HepG2 (cell line): ENCODE measurements around the gene ZNF77. TPM values are rescaled to one million over a fixed set of nuclear protein-coding genes. Genes with fewer than 3 reads are reported as not detected.

Source experiments
- BORCS8-MEF2B ChIP-seq: sonication (generic); formaldehyde crosslinking; IDR thresholded peaks from 2 replicates; pipeline ENCODE4 v1.8.0; 2022; ENCODE audit warnings: mild to moderate bottlenecking, missing genetic modification reagents
- CCAR2 ChIP-seq: fragments of 200-400 bp; formaldehyde crosslinking; optimal IDR thresholded peaks from 2 replicates; pipeline ENCODE3; 2018; ENCODE audit warnings: low read depth, mild to moderate bottlenecking, low read length, moderate library complexity
- NBN ChIP-seq: fragments of 450-650 bp; conservative IDR thresholded peaks from 2 replicates; pipeline ENCODE4 v1.6.1; 2017
- NR2F2 ChIP-seq: IDR thresholded peaks from 2 replicates; pipeline ENCODE4 v1.6.1; 2012; ENCODE audit warnings: low read depth, inconsistent platforms, borderline replicate concordance
- PHF8 ChIP-seq: sonication (generic); formaldehyde crosslinking; IDR thresholded peaks from 2 replicates; pipeline ENCODE4 v1.5.0; 2020; ENCODE audit warnings: missing genetic modification reagents
- SOX13 ChIP-seq, 3 experiments: fragments of 450-650 bp in 1 of 3; sonication (generic) in 1 of 3; formaldehyde crosslinking in 1 of 3; IDR thresholded peaks in 2 of 3; conservative IDR thresholded peaks in 1 of 3; 2 replicates each; pipeline versions ENCODE4 v1.5.0 to v1.6.1; 2016 to 2020; ENCODE audit warnings: antibody characterized with exemption in 1 of 3, mild to moderate bottlenecking in 1 of 3, missing compliant biosample characterization in 1 of 3, missing genetic modification reagents in 1 of 3, moderate library complexity in 1 of 3
- TARDBP ChIP-seq: sonication (generic); formaldehyde crosslinking; IDR thresholded peaks from 2 replicates; pipeline ENCODE4 v1.8.0; 2022; ENCODE audit warnings: mild to moderate bottlenecking, missing genetic modification reagents
- ZFAT ChIP-seq: sonication (generic); formaldehyde crosslinking; conservative IDR thresholded peaks from 2 replicates; pipeline ENCODE4 v1.8.1; 2023; ENCODE audit warnings: missing genetic modification reagents, inconsistent platforms
- ZKSCAN8 ChIP-seq: IDR thresholded peaks from 2 replicates; pipeline ENCODE4 v1.6.1; 2016; ENCODE audit warnings: borderline replicate concordance, missing genetic modification reagents, missing compliant biosample characterization
- ZNF296 ChIP-seq: sonication (generic); formaldehyde crosslinking; conservative IDR thresholded peaks from 2 replicates; pipeline ENCODE4 v1.5.0; 2020; ENCODE audit warnings: mild to moderate bottlenecking, missing genetic modification reagents
- ZNF577 ChIP-seq: sonication (generic); formaldehyde crosslinking; IDR thresholded peaks from 2 replicates; pipeline ENCODE4 v1.4.0; 2020; ENCODE audit warnings: mild to moderate bottlenecking, low read depth, missing genetic modification reagents, borderline replicate concordance
- ZNF615 ChIP-seq: sonication (generic); formaldehyde crosslinking; IDR thresholded peaks from 2 replicates; pipeline ENCODE4 v1.5.0; 2020; ENCODE audit warnings: mild to moderate bottlenecking, missing genetic modification reagents, borderline replicate concordance
- ZNF644 ChIP-seq: IDR thresholded peaks from 2 replicates; pipeline ENCODE4 v1.6.1; 2016; ENCODE audit warnings: low read depth
- ZNF652 ChIP-seq: IDR thresholded peaks from 2 replicates; pipeline ENCODE4 v1.6.1; 2016; ENCODE audit warnings: low read depth, borderline replicate concordance
- ZNF724P ChIP-seq: sonication (generic); formaldehyde crosslinking; IDR thresholded peaks from 2 replicates; pipeline ENCODE4 v1.8.0; 2022; ENCODE audit warnings: missing genetic modification reagents, borderline replicate concordance
- ZNF790 ChIP-seq: sonication (generic); formaldehyde crosslinking; IDR thresholded peaks from 2 replicates; pipeline ENCODE4 v1.8.0; 2022; ENCODE audit warnings: missing genetic modification reagents, mild to moderate bottlenecking, borderline replicate concordance
- polyA plus RNA-seq, 8 experiments: library from polyadenylated mRNA; depleted of rRNA in 3 of 8; stranded (reverse) in 7 of 8; unstranded in 1 of 8; fragments of >200 nt; fragmentation: Illumina TruSeq in 4 of 8; extraction: Trizol in 4 of 8; gene quantifications; 2 replicates each; pipeline versions ENCODE4 v1.2.1 to v1.2.3, GENCODE V29; 2011 to 2016; ENCODE audit warnings: low read depth in 4 of 8, missing spikeins in 1 of 8, mixed read lengths in 1 of 8; ENCODE audit not compliant: insufficient read depth in 1 of 8
- total RNA-seq, 5 experiments: library from RNA; depleted of rRNA; stranded (reverse); fragments of >200 nt; fragmentation: Illumina TruSeq; extraction: Trizol; gene quantifications; 2 replicates each; pipeline ENCODE4 v1.2.3, GENCODE V29; 2016; ENCODE audit warnings: low read depth in 1 of 5
- TF ChIP-seq, protein P1 (sequence below), 2 experiments: IDR thresholded peaks; 2 replicates each; pipeline ENCODE4 v1.6.1; 2011 to 2012; ENCODE audit warnings: low read length in 2 of 2, borderline replicate concordance in 1 of 2, low read depth in 1 of 2, mild to moderate bottlenecking in 1 of 2, moderate library complexity in 1 of 2
- TF ChIP-seq, protein P2 (sequence below): sonication (generic); formaldehyde crosslinking; IDR thresholded peaks from 2 replicates; pipeline ENCODE4 v1.4.0; 2020; ENCODE audit warnings: missing genetic modification reagents
- TF ChIP-seq, protein P3 (sequence below): sonication (generic); formaldehyde crosslinking; IDR thresholded peaks from 2 replicates; pipeline ENCODE4 v1.4.0; 2020; ENCODE audit warnings: low read depth, mild to moderate bottlenecking, missing genetic modification reagents
- TF ChIP-seq, protein P4 (sequence below): sonication (generic); formaldehyde crosslinking; IDR thresholded peaks from 2 replicates; pipeline ENCODE4 v1.4.0; 2020; ENCODE audit warnings: missing genetic modification reagents

The ZNF77 gene
- total and polyA plus RNA-seq, 2 of the 13 experiments (the other 11 are each of a cell fraction or from before 2014, with no cell fraction given): 7.1 to 11.5 TPM

DNA sequence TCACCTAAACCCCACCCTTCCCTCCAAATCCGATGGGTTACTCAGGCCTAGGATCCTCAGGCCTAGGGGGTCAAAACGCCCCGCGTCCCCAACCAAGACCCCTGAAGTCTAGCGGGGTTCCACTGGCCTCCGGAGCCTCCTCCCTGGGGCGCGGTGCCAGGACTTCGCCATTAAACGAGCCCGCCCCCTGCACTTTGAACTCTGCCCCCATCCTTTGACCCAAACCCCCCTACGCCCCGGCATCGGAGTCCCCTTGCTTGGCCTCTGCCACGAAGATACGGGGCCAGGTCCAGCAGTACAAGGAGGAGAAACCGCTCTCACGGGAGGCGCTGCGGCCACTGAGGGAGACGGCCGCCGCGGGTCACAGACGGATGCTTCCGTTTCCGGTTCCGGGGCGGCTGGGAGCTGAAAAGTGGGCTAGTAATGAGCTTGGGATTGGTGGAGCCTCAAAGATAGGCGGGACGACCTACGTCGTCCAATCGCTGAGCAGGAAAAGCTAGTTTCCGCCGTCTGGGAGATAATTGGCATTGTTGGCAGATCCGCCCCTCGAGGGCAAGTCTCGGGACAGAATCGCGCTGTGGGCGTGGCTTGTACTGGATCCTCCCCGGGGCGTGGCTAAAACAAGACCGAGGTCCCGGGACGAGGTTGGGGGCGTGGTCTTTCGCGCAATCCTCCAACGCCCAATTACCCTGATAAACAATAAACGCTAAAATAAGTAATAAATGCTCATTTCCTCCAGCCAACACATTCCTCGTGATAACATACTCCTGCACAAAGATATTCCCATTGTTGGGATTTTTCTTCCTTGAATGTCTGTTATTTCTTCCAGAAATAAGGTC, 5.7 kb upstream of the ZNF77 start (continued):
- TF ChIP-seq, protein P1, sequence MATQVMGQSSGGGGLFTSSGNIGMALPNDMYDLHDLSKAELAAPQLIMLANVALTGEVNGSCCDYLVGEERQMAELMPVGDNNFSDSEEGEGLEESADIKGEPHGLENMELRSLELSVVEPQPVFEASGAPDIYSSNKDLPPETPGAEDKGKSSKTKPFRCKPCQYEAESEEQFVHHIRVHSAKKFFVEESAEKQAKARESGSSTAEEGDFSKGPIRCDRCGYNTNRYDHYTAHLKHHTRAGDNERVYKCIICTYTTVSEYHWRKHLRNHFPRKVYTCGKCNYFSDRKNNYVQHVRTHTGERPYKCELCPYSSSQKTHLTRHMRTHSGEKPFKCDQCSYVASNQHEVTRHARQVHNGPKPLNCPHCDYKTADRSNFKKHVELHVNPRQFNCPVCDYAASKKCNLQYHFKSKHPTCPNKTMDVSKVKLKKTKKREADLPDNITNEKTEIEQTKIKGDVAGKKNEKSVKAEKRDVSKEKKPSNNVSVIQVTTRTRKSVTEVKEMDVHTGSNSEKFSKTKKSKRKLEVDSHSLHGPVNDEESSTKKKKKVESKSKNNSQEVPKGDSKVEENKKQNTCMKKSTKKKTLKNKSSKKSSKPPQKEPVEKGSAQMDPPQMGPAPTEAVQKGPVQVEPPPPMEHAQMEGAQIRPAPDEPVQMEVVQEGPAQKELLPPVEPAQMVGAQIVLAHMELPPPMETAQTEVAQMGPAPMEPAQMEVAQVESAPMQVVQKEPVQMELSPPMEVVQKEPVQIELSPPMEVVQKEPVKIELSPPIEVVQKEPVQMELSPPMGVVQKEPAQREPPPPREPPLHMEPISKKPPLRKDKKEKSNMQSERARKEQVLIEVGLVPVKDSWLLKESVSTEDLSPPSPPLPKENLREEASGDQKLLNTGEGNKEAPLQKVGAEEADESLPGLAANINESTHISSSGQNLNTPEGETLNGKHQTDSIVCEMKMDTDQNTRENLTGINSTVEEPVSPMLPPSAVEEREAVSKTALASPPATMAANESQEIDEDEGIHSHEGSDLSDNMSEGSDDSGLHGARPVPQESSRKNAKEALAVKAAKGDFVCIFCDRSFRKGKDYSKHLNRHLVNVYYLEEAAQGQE (IDR thresholded peaks at IDR 0.05; ENCODE audit: borderline replicate concordance in 1 of 2, low read depth in 1 of 2, low read length in 2 of 2): no peak
- TF ChIP-seq ZNF644 (CRISPR knock-in tag): no peak
- TF ChIP-seq ZFAT (CRISPR knock-in tag): no peak
- no peak for TF ChIP-seq SOX13 (IDR thresholded peaks at IDR 0.05)
- peak; percentile 30 to 46; a peak in 1 of 4 replicates for TF ChIP-seq SOX13 (CRISPR knock-in tag; conservative IDR thresholded peaks at IDR 0.05 in 1 of 2, IDR thresholded peaks at IDR 0.05 in 1 of 2)
- TF ChIP-seq CCAR2: no peak
- TF ChIP-seq ZNF577 (CRISPR knock-in tag): no peak
- no peak for TF ChIP-seq ZNF724P (CRISPR knock-in tag)
- no peak for TF ChIP-seq ZNF296 (CRISPR knock-in tag)
- no peak for TF ChIP-seq ZKSCAN8
- no peak for TF ChIP-seq ZNF652
- no peak for TF ChIP-seq NBN
- TF ChIP-seq, protein P2, sequence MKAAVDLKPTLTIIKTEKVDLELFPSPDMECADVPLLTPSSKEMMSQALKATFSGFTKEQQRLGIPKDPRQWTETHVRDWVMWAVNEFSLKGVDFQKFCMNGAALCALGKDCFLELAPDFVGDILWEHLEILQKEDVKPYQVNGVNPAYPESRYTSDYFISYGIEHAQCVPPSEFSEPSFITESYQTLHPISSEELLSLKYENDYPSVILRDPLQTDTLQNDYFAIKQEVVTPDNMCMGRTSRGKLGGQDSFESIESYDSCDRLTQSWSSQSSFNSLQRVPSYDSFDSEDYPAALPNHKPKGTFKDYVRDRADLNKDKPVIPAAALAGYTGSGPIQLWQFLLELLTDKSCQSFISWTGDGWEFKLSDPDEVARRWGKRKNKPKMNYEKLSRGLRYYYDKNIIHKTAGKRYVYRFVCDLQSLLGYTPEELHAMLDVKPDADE: no peak
- TF ChIP-seq, protein P3, sequence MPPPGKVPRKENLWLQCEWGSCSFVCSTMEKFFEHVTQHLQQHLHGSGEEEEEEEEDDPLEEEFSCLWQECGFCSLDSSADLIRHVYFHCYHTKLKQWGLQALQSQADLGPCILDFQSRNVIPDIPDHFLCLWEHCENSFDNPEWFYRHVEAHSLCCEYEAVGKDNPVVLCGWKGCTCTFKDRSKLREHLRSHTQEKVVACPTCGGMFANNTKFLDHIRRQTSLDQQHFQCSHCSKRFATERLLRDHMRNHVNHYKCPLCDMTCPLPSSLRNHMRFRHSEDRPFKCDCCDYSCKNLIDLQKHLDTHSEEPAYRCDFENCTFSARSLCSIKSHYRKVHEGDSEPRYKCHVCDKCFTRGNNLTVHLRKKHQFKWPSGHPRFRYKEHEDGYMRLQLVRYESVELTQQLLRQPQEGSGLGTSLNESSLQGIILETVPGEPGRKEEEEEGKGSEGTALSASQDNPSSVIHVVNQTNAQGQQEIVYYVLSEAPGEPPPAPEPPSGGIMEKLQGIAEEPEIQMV (CRISPR knock-in tag): no peak
- TF ChIP-seq NR2F2: peak; percentile 71; the same call in 1 of the 2 replicates
- no peak; the same call in 1 of the 2 replicates for TF ChIP-seq TARDBP (CRISPR knock-in tag)
- TF ChIP-seq BORCS8-MEF2B: peak; percentile 76
- TF ChIP-seq ZNF790: no peak
- peak; percentile 91 for TF ChIP-seq PHF8
- TF ChIP-seq ZNF615 (CRISPR knock-in tag): no peak
- TF ChIP-seq, protein P4, sequence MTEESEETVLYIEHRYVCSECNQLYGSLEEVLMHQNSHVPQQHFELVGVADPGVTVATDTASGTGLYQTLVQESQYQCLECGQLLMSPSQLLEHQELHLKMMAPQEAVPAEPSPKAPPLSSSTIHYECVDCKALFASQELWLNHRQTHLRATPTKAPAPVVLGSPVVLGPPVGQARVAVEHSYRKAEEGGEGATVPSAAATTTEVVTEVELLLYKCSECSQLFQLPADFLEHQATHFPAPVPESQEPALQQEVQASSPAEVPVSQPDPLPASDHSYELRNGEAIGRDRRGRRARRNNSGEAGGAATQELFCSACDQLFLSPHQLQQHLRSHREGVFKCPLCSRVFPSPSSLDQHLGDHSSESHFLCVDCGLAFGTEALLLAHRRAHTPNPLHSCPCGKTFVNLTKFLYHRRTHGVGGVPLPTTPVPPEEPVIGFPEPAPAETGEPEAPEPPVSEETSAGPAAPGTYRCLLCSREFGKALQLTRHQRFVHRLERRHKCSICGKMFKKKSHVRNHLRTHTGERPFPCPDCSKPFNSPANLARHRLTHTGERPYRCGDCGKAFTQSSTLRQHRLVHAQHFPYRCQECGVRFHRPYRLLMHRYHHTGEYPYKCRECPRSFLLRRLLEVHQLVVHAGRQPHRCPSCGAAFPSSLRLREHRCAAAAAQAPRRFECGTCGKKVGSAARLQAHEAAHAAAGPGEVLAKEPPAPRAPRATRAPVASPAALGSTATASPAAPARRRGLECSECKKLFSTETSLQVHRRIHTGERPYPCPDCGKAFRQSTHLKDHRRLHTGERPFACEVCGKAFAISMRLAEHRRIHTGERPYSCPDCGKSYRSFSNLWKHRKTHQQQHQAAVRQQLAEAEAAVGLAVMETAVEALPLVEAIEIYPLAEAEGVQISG (CRISPR knock-in tag): peak; percentile 89
